Upper lobe of right lung (tissue), 1 donor: ENCODE results near the gene PRKD3. TPM values are rescaled to one million over a fixed set of nuclear protein-coding genes. Genes with fewer than 3 reads are reported as not detected.

Experiments
- ATAC-seq: fragments of 200-7000 bp; cut with Tn5 transposase; one replicate; pipeline ENCODE4 v1.9.1; 2020; ENCODE audit warnings: mild to moderate bottlenecking, moderate library complexity
- DNase-seq: peaks from one replicate; pipeline ENCODE4 v3.0.0-alpha.2; 2020
- H3K27ac ChIP-seq: fragments of 200-600 bp; one replicate; pipeline ENCODE4 v1.8.0; 2022
- H3K27me3 ChIP-seq: fragments of 200-600 bp; one replicate; pipeline ENCODE4 v1.8.0; 2022; ENCODE audit warnings: mild to moderate bottlenecking
- H3K36me3 ChIP-seq: fragments of 200-600 bp; one replicate; pipeline ENCODE4 v1.8.0; 2022
- H3K4me1 ChIP-seq: fragments of 200-600 bp; one replicate; pipeline ENCODE4 v1.8.0; 2022
- H3K4me3 ChIP-seq: fragments of 200-600 bp; one replicate; pipeline ENCODE4 v1.8.0; 2022; ENCODE audit warnings: mild to moderate bottlenecking
- H3K9me3 ChIP-seq: fragments of 200-600 bp; one replicate; pipeline ENCODE4 v1.8.0; 2022
- intact Hi-C: fragments of 100-400 bp; cut with DNase I; formaldehyde crosslinking; loops from one replicate; pipeline ENCODE4 v1.11.0; 2022
- total RNA-seq: library from RNA; stranded (reverse); fragmentation: NEBNext Ultra II Directional; extraction: Animal tissue kit (Norgen Biotek cat#: 25700); gene quantifications from one replicate; pipeline ENCODE4 v1.2.1, GENCODE V29; 2021
- TF ChIP-seq, protein P1 (sequence below): fragments of 200-600 bp; IDR thresholded peaks from one replicate; pipeline ENCODE4 v1.8.0; 2022; ENCODE audit warnings: antibody characterized with exemption
- donor health status: DM: no; HTN: yes; CAD: no; lungs with severe emphysema.

The PRKD3 gene
- total RNA-seq, 1 donor from 2014 or later, result 43.6 TPM

DNA sequence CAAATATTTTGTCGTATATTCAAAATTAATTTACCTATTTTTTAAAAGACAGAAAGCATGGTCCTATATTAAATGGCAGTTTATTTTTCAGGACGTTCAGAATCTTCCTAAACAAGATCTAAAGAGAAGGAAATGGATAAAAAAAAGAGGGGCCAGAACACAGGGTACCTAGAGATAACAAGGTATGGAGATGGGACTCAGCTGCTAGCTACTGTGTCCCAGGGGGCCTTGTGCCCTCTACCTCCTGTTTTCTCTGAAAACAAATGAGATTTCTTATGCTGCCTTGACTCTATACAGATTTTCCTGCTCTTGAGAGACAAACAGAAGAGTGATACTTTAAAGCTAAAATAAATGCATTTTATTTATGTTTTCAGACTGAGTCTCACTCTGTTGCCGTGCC lies 9.3 kb downstream of the PRKD3 start:
- Histone ChIP-seq H3K9me3 (no peaks in the 10 kb centered on the region), H3K27ac (no peak overlapping the region), H3K27me3 (no peaks in the 10 kb centered on the region), H3K4me3 (no peak overlapping the region), H3K36me3 (no peaks in the 10 kb centered on the region), H3K4me1 (peaks cover 30% of the 10 kb centered on the region)
- TF ChIP-seq, protein P1, sequence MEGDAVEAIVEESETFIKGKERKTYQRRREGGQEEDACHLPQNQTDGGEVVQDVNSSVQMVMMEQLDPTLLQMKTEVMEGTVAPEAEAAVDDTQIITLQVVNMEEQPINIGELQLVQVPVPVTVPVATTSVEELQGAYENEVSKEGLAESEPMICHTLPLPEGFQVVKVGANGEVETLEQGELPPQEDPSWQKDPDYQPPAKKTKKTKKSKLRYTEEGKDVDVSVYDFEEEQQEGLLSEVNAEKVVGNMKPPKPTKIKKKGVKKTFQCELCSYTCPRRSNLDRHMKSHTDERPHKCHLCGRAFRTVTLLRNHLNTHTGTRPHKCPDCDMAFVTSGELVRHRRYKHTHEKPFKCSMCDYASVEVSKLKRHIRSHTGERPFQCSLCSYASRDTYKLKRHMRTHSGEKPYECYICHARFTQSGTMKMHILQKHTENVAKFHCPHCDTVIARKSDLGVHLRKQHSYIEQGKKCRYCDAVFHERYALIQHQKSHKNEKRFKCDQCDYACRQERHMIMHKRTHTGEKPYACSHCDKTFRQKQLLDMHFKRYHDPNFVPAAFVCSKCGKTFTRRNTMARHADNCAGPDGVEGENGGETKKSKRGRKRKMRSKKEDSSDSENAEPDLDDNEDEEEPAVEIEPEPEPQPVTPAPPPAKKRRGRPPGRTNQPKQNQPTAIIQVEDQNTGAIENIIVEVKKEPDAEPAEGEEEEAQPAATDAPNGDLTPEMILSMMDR, result no peak
- intact Hi-C loops, result no loop called here
- DNase-seq (no peak), ATAC-seq (no peak)

DNA sequence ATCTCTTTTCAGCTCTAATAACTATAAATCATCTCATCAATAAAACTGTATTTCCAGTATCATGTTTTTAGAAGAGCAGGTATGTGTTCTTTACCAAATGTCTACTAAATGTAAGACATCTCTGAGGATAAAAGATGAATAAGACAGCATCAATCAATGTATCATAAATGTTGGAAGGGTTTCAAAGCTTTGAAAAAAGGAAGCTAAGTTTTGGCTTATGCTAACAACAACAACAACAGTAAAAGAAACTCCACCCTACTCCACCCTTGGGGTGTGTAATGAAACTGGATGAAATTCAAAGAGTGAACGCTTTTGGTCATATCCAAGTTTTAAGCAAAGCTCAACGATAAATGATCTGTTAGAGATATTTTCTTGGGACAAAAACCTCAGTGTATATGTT lies 17.1 kb downstream of the PRKD3 start:
- ATAC-seq (no peak), DNase-seq (no peak)
- TF ChIP-seq, protein P1, result no peak
- intact Hi-C loops, result no loop called here
- no peaks in the 10 kb centered on the region for H3K36me3 ChIP-seq
- H3K27me3 ChIP-seq, result no peaks in the 10 kb centered on the region
- no peak overlapping the region for H3K4me3 ChIP-seq
- H3K9me3 ChIP-seq, result no peaks in the 10 kb centered on the region
- H3K4me1 ChIP-seq, result peaks cover 21% of the 10 kb centered on the region
- H3K27ac ChIP-seq, result no peak overlapping the region

GRCh38 chr2:37306024-37306423 lies 18.6 kb downstream of the PRKD3 start:
- TF ChIP-seq, protein P1, result no peak
- H3K4me3 ChIP-seq, result no peak overlapping the region
- no peaks in the 10 kb centered on the region for H3K9me3 ChIP-seq
- peaks cover 12% of the 10 kb centered on the region for H3K4me1 ChIP-seq
- no peaks in the 10 kb centered on the region for H3K27me3 ChIP-seq
- H3K36me3 ChIP-seq, result no peaks in the 10 kb centered on the region
- intact Hi-C loops, result no loop called here
- H3K27ac ChIP-seq, result no peak overlapping the region
- ATAC-seq (no peak), DNase-seq (no peak)

- no peak overlapping the region for H3K27ac ChIP-seq
- TF ChIP-seq, protein P1, result no peak
- DNase-seq (no peak), ATAC-seq (no peak)
- intact Hi-C loops, result no loop called here
- no peak overlapping the region for H3K4me3 ChIP-seq
- no peaks in the 10 kb centered on the region for H3K27me3 ChIP-seq
- H3K36me3 ChIP-seq, result no peaks in the 10 kb centered on the region
- peaks cover 12% of the 10 kb centered on the region for H3K4me1 ChIP-seq
- no peaks in the 10 kb centered on the region for H3K9me3 ChIP-seq
Observed at GRCh38 chr2:37302701-37303252, 21.9 kb downstream of the PRKD3 start.

DNA sequence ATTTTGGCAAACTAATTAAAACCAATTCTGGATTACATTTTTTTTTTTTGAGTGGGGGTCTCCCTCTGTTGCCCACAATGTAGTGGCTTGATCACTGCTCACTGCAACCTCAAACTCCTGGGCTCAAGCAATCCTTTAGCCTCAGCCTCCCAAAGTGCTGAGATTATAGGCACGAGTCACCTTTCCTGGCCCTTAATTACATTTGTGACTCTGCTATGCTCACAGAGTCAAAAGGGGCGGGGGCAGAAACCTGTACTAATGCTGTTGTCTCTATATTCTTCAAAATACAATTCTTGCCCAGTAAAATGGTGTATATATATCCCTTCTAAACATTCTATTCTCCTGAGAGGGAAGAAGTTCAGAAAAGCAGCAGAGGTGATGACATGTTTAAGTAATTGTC lies 23.2 kb downstream of the PRKD3 start:
- Histone ChIP-seq H3K9me3 (no peaks in the 10 kb centered on the region), H3K27me3 (no peaks in the 10 kb centered on the region), H3K4me3 (no peak overlapping the region), H3K36me3 (no peaks in the 10 kb centered on the region), H3K27ac (no peak overlapping the region), H3K4me1 (peaks cover 4% of the 10 kb centered on the region)
- ATAC-seq, result no peak
- intact Hi-C loops, result no loop called here
- no peak for DNase-seq
- TF ChIP-seq, protein P1, result no peak

DNA sequence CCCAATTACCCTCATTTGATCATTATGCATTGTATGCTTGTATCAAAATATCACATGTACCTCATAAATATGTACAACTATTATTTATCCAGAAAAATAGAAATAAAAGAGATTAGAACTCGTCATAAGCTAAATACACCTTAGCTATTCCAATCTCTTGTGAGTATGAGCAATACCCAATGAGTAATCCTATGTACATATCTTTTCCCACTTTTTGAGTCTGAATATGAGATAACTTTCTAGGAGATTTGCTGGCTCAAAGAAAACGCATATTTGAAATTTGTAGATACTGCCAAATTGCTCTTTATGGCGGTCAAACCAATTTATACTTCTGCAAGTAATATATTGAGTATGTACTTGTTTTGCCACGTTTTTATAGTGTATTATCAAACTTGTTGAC lies 24.1 kb downstream of the PRKD3 start:
- Histone ChIP-seq H3K4me1 (no peaks in the 10 kb centered on the region), H3K36me3 (no peaks in the 10 kb centered on the region), H3K9me3 (no peaks in the 10 kb centered on the region), H3K27me3 (no peaks in the 10 kb centered on the region), H3K4me3 (no peak overlapping the region), H3K27ac (no peak overlapping the region)
- DNase-seq, result no peak
- TF ChIP-seq, protein P1, result no peak
- intact Hi-C loops, result no loop called here
- ATAC-seq, result no peak
